ENCODE data around the gene JADE1. TPM values are rescaled to one million over a fixed set of nuclear protein-coding genes. Genes with fewer than 3 reads are reported as not detected.

JADE1 gene
- total and polyA plus RNA-seq, 7 donors = 1.8 to 45.1 (median 27.7) TPM

- Histone ChIP-seq H3K27me3 (no peaks in the 10 kb centered on the region), H3K4me3 (no peak overlapping the region), H3K27ac (no peak overlapping the region), H3K4me1 (no peaks in the 10 kb centered on the region), H3K9me3 (no peaks in the 10 kb centered on the region), H3K36me3 (no peaks in the 10 kb centered on the region)
- DNase-seq = no peak
- TF ChIP-seq EP300 (IDR thresholded peaks at IDR 0.05) = no peak
- TF ChIP-seq CTCF (IDR thresholded peaks at IDR 0.05) = no peak
- TF ChIP-seq POLR2A (IDR thresholded peaks at IDR 0.05) = no peak
- no peak for TF ChIP-seq POLR2AphosphoS5 (IDR thresholded peaks at IDR 0.05)
- intact Hi-C loops (cut with DNase I) = no loop called here
- WGBS, 2 donors = 78 to 83% methylated on average over 3 of the region's 3 CpGs
These were observed 27.3 kb upstream of the JADE1 start for GRCh38 chr4:128782076-128782715.

- Histone ChIP-seq H3K4me1 (no peaks in the 10 kb centered on the region), H3K9me3 (no peaks in the 10 kb centered on the region), H3K27me3 (no peaks in the 10 kb centered on the region), H3K4me3 (no peak overlapping the region), H3K27ac (no peak overlapping the region), H3K36me3 (no peaks in the 10 kb centered on the region)
- no peak for DNase-seq
- TF ChIP-seq EP300 (IDR thresholded peaks at IDR 0.05) (no peak), POLR2A (IDR thresholded peaks at IDR 0.05) (no peak), CTCF (IDR thresholded peaks at IDR 0.05) (no peak), POLR2AphosphoS5 (IDR thresholded peaks at IDR 0.05) (no peak)
- 82 to 86% methylated on average over 12 of the region's 12 CpGs for WGBS, 2 donors
- intact Hi-C loops (cut with DNase I) = no loop called here
These were observed 26.5 kb upstream of the JADE1 start for GRCh38 chr4:128782875-128783614.

GRCh38 chr4:128787509-128788311 is 21.8 kb upstream of the JADE1 start:
- 91 to 93% methylated on average over 18 of the region's 18 CpGs for WGBS, 2 donors
- no peak overlapping the region for H3K4me3 ChIP-seq
- TF ChIP-seq CTCF (IDR thresholded peaks at IDR 0.05) = no peak
- no peak for TF ChIP-seq EP300 (IDR thresholded peaks at IDR 0.05)
- TF ChIP-seq POLR2A (IDR thresholded peaks at IDR 0.05) = no peak
- TF ChIP-seq POLR2AphosphoS5 (IDR thresholded peaks at IDR 0.05) = no peak
- no peaks in the 10 kb centered on the region for H3K9me3 ChIP-seq
- no peaks in the 10 kb centered on the region for H3K27me3 ChIP-seq
- no peak overlapping the region for H3K27ac ChIP-seq
- H3K4me1 ChIP-seq = no peaks in the 10 kb centered on the region
- no peak for DNase-seq
- H3K36me3 ChIP-seq = no peaks in the 10 kb centered on the region
- intact Hi-C loops (cut with DNase I) = no loop called here

- Histone ChIP-seq H3K4me1 (peaks cover 0 to 7% (median 2%) of the 10 kb centered on the region in 4 donors), H3K9me3 (no peaks in the 10 kb centered on the region), H3K36me3 (no peaks in the 10 kb centered on the region), H3K27me3 (no peaks in the 10 kb centered on the region), H3K27ac (peak overlapping the region in 1 of 4 donors; percentile 19), H3K4me3 (no peak overlapping the region)
- TF ChIP-seq CTCF (IDR thresholded peaks at IDR 0.05) = no peak
- no peak for TF ChIP-seq POLR2A (IDR thresholded peaks at IDR 0.05)
- TF ChIP-seq POLR2AphosphoS5 (IDR thresholded peaks at IDR 0.05) = peak in 1 of 4 donors; percentile 18
- WGBS, 2 donors = 82 to 84% methylated on average over 7 of the region's 7 CpGs
- intact Hi-C loops (cut with DNase I) = no loop called here
- DNase-seq = no peak
These were observed 15.4 kb upstream of the JADE1 start for GRCh38 chr4:128793859-128794672.

Measured in sigmoid colon (tissue), 7 donors.